ENCODE measurements around the gene PLCXD1. TPM values are rescaled to one million over a fixed set of nuclear protein-coding genes. Genes with fewer than 3 reads are reported as not detected.

Gene PLCXD1
- total and polyA plus RNA-seq, 4 donors, result 2.6 to 25.7 (median 12.8) TPM

DNA sequence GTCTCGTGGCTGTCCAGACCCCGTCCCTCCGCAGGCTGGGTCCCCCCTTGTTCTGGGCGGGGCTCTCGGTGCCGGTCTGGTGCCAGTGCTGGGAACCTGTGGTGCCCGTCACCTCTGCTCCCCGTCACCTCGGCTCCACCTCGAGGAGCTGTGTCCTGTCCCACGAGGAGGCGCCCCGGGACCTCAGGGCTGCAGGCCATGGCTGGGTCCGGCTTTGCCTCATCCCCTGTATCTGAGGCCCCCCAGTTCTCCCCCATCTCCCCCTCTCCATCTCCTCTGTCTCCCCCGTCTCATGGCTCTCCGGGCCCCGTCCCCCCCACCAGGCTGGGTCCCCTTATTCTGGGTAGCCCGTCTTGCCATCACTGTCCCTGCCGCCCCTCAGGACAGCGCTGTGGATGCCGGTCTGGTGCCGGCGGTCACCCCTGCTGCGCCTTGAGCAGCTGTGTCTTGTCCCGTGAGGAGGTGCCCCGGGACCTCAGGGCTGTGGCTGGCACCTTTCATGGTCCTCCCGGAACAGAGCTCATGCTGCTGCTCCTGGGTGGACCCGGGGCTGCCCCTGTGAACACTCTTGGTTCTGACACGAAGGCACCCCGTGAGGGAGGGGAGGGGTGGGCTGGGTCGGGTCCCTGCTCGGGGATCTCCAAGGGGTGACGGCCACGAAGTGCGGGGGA lies 50.8 kb downstream of the PLCXD1 start:
- H3K27ac ChIP-seq (ENCODE audit: low read depth in 1 of 2, low read length in 2 of 2), result no peak overlapping the region
- H3K27me3 ChIP-seq (ENCODE audit: control insufficient read depth in 4 of 4, insufficient read depth in 4 of 4, low read length in 3 of 4), result peaks cover 0 to 2% (median 0%) of the 10 kb centered on the region in 4 donors
- no peak overlapping the region for H3K4me3 ChIP-seq (ENCODE audit: low read depth in 1 of 3, low read length in 3 of 3)
- no peak overlapping the region for H3K9ac ChIP-seq (ENCODE audit: low read depth in 1 of 2, low read length in 2 of 2)
- H3K9me3 ChIP-seq (ENCODE audit: control insufficient read depth in 4 of 4, low read length in 3 of 4), result no peaks in the 10 kb centered on the region
- no peak for DNase-seq (ENCODE audit: low spot score)
- H3K4me1 ChIP-seq (ENCODE audit: control insufficient read depth in 4 of 4, insufficient read depth in 4 of 4, low read length in 3 of 4), result peaks cover 0 to 7% (median 2%) of the 10 kb centered on the region in 4 donors
- TF ChIP-seq, protein P1, sequence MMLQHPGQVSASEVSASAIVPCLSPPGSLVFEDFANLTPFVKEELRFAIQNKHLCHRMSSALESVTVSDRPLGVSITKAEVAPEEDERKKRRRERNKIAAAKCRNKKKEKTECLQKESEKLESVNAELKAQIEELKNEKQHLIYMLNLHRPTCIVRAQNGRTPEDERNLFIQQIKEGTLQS (IDR thresholded peaks at IDR 0.05), result no peak
- TF ChIP-seq, protein P2, sequence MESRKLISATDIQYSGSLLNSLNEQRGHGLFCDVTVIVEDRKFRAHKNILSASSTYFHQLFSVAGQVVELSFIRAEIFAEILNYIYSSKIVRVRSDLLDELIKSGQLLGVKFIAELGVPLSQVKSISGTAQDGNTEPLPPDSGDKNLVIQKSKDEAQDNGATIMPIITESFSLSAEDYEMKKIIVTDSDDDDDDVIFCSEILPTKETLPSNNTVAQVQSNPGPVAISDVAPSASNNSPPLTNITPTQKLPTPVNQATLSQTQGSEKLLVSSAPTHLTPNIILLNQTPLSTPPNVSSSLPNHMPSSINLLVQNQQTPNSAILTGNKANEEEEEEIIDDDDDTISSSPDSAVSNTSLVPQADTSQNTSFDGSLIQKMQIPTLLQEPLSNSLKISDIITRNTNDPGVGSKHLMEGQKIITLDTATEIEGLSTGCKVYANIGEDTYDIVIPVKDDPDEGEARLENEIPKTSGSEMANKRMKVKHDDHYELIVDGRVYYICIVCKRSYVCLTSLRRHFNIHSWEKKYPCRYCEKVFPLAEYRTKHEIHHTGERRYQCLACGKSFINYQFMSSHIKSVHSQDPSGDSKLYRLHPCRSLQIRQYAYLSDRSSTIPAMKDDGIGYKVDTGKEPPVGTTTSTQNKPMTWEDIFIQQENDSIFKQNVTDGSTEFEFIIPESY (IDR thresholded peaks at IDR 0.05), result no peak
- TF ChIP-seq HNF4A (conservative IDR thresholded peaks at IDR 0.05) (no peak), CTCF (IDR thresholded peaks at IDR 0.05; ENCODE audit: low read depth, low read length, missing input control) (no peak), TAF1 (conservative IDR thresholded peaks at IDR 0.05) (no peak), RAD21 (IDR thresholded peaks at IDR 0.05) (no peak), YY1 (IDR thresholded peaks at IDR 0.05) (no peak), FOXA2 (IDR thresholded peaks at IDR 0.05) (no peak), GABPA (IDR thresholded peaks at IDR 0.05 in 1 of 2, conservative IDR thresholded peaks at IDR 0.05 in 1 of 2) (no peak), FOXA1 (IDR thresholded peaks at IDR 0.05) (no peak), RXRA (IDR thresholded peaks at IDR 0.05) (no peak), NR2F2 (IDR thresholded peaks at IDR 0.05) (no peak), SP1 (IDR thresholded peaks at IDR 0.05) (no peak), JUND (IDR thresholded peaks at IDR 0.05) (no peak), HNF4G (IDR thresholded peaks at IDR 0.05) (no peak)
- TF ChIP-seq, protein P3, sequence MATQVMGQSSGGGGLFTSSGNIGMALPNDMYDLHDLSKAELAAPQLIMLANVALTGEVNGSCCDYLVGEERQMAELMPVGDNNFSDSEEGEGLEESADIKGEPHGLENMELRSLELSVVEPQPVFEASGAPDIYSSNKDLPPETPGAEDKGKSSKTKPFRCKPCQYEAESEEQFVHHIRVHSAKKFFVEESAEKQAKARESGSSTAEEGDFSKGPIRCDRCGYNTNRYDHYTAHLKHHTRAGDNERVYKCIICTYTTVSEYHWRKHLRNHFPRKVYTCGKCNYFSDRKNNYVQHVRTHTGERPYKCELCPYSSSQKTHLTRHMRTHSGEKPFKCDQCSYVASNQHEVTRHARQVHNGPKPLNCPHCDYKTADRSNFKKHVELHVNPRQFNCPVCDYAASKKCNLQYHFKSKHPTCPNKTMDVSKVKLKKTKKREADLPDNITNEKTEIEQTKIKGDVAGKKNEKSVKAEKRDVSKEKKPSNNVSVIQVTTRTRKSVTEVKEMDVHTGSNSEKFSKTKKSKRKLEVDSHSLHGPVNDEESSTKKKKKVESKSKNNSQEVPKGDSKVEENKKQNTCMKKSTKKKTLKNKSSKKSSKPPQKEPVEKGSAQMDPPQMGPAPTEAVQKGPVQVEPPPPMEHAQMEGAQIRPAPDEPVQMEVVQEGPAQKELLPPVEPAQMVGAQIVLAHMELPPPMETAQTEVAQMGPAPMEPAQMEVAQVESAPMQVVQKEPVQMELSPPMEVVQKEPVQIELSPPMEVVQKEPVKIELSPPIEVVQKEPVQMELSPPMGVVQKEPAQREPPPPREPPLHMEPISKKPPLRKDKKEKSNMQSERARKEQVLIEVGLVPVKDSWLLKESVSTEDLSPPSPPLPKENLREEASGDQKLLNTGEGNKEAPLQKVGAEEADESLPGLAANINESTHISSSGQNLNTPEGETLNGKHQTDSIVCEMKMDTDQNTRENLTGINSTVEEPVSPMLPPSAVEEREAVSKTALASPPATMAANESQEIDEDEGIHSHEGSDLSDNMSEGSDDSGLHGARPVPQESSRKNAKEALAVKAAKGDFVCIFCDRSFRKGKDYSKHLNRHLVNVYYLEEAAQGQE (IDR thresholded peaks at IDR 0.05), result no peak
- TF ChIP-seq, protein P4, sequence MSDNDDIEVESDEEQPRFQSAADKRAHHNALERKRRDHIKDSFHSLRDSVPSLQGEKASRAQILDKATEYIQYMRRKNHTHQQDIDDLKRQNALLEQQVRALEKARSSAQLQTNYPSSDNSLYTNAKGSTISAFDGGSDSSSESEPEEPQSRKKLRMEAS (IDR thresholded peaks at IDR 0.05), result no peak
- peaks cover 0 to 5% (median 1%) of the 10 kb centered on the region in 4 donors for H3K36me3 ChIP-seq (ENCODE audit: control insufficient read depth in 4 of 4, insufficient read depth in 3 of 4, low read depth in 1 of 4, low read length in 3 of 4)
- WGBS, result 59% methylated on average over 34 of the region's 35 CpGs

Measured in liver (tissue), 9 donors.